ENCODE data around the gene CCHCR1. TPM values are rescaled to one million over a fixed set of nuclear protein-coding genes. Genes with fewer than 3 reads are reported as not detected.

CCHCR1 gene
- total and polyA plus RNA-seq, 2 donors from 2014 or later, result 24.1 to 26.2 TPM

- no peak for FAIRE-seq
- Histone ChIP-seq H3K4me3 (ENCODE audit: low read length in 3 of 3) (no peak within 1 kb of the TSS), H3K27me3 (ENCODE audit: control insufficient read depth, insufficient read depth, low read length) (no peaks in the 10 kb centered on the region), H3K4me1 (ENCODE audit: control insufficient read depth in 2 of 3, insufficient read depth in 2 of 3, low read depth in 1 of 3, low read length in 3 of 3) (peaks cover 0 to 2% (median 0%) of the 10 kb centered on the region in 3 donors), H3K36me3 (ENCODE audit: control insufficient read depth in 2 of 3, insufficient read depth in 3 of 3, low read length in 3 of 3) (no peaks in the 10 kb centered on the region), H3K27ac (ENCODE audit: low read depth in 2 of 2, low read length in 2 of 2) (no peak within 1 kb of the TSS), H3K9ac (ENCODE audit: low read length in 3 of 3) (no peak within 1 kb of the TSS), H3K9me3 (ENCODE audit: control insufficient read depth in 2 of 3, insufficient read depth in 1 of 3, low read length in 3 of 3) (no peaks in the 10 kb centered on the region)
- TF ChIP-seq CTCF (IDR thresholded peaks at IDR 0.05; ENCODE audit: borderline replicate concordance, extremely low read depth, insufficient read depth), result no peak
- peak in 2 of 5 donors; percentile 21 to 85 for DNase-seq
- intact Hi-C loops (cut with DNase I), result no loop called here
Measured at GRCh38 chr6:31114541-31114878, 43.1 kb downstream of the CCHCR1 start, which contains the start of gene PSORS1C1. Gene PSORS1C1 (plus strand): TSS chr6:31114800. CDS start chr6:31129633, 14,833 bp downstream.

- H3K27ac ChIP-seq (ENCODE audit: low read depth in 2 of 2, low read length in 2 of 2), result no peak overlapping the region
- FAIRE-seq, result no peak
Measured at GRCh38 chr6:31113861-31114540, 43.6 kb downstream of the CCHCR1 start.

GRCh38 chr6:31112478-31112877 is 45.1 kb downstream of the CCHCR1 start, which contains the start of gene C6orf15:
Gene C6orf15 (minus strand): TSS chr6:31112575. CDS start chr6:31112555, 20 bp downstream.
- H3K4me3 ChIP-seq (ENCODE audit: low read length in 3 of 3), result no peak within 1 kb of the TSS
- H3K4me1 ChIP-seq (ENCODE audit: control insufficient read depth in 2 of 3, insufficient read depth in 2 of 3, low read depth in 1 of 3, low read length in 3 of 3), result peaks cover 0 to 2% (median 0%) of the 10 kb centered on the region in 3 donors
- no peak for FAIRE-seq
- no peaks in the 10 kb centered on the region for H3K36me3 ChIP-seq (ENCODE audit: control insufficient read depth in 2 of 3, insufficient read depth in 3 of 3, low read length in 3 of 3)
- no peak within 1 kb of the TSS for H3K27ac ChIP-seq (ENCODE audit: low read depth in 2 of 2, low read length in 2 of 2)
- H3K27me3 ChIP-seq (ENCODE audit: control insufficient read depth, insufficient read depth, low read length), result no peaks in the 10 kb centered on the region
- intact Hi-C loops (cut with DNase I), result no loop called here
- no peak within 1 kb of the TSS for H3K9ac ChIP-seq (ENCODE audit: low read length in 3 of 3)
- no peaks in the 10 kb centered on the region for H3K9me3 ChIP-seq (ENCODE audit: control insufficient read depth in 2 of 3, insufficient read depth in 1 of 3, low read length in 3 of 3)
- DNase-seq, result no peak
- no peak for TF ChIP-seq CTCF (IDR thresholded peaks at IDR 0.05; ENCODE audit: borderline replicate concordance, extremely low read depth, insufficient read depth)

More at GRCh38 chr6:31113861-31114540, 43.6 kb downstream of the CCHCR1 start:
- Histone ChIP-seq H3K9ac (ENCODE audit: low read length in 3 of 3) (no peak overlapping the region), H3K27me3 (ENCODE audit: control insufficient read depth, insufficient read depth, low read length) (no peaks in the 10 kb centered on the region), H3K4me1 (ENCODE audit: control insufficient read depth in 2 of 3, insufficient read depth in 2 of 3, low read depth in 1 of 3, low read length in 3 of 3) (peaks cover 0 to 2% (median 0%) of the 10 kb centered on the region in 3 donors), H3K4me3 (ENCODE audit: low read length in 3 of 3) (no peak overlapping the region), H3K36me3 (ENCODE audit: control insufficient read depth in 2 of 3, insufficient read depth in 3 of 3, low read length in 3 of 3) (no peaks in the 10 kb centered on the region), H3K9me3 (ENCODE audit: control insufficient read depth in 2 of 3, insufficient read depth in 1 of 3, low read length in 3 of 3) (no peaks in the 10 kb centered on the region)
- intact Hi-C loops (cut with DNase I), result no loop called here
- no peak for DNase-seq
- no peak for TF ChIP-seq CTCF (IDR thresholded peaks at IDR 0.05; ENCODE audit: borderline replicate concordance, extremely low read depth, insufficient read depth)

Measured in kidney (tissue), 14 donors.